RCC 7860 (cell line): Measurements from ENCODE around the gene ZNF320.
"Not testable (repeated sequence)": the region's sequence is repeated elsewhere in the genome, so short reads cannot be mapped to it uniquely, and the experiment has no call there.

ENCODE experiments used
- DNase-seq: peaks from one replicate; pipeline ENCODE4 v3.0.0-alpha.2; 2015; ENCODE audit warnings: low spot score
- FAIRE-seq: peaks from 2 replicates; lab custom pipeline; 2012; peaks lifted over from hg19 to GRCh38; lab: Jason Lieb, UNC

Gene ZNF320

DNA sequence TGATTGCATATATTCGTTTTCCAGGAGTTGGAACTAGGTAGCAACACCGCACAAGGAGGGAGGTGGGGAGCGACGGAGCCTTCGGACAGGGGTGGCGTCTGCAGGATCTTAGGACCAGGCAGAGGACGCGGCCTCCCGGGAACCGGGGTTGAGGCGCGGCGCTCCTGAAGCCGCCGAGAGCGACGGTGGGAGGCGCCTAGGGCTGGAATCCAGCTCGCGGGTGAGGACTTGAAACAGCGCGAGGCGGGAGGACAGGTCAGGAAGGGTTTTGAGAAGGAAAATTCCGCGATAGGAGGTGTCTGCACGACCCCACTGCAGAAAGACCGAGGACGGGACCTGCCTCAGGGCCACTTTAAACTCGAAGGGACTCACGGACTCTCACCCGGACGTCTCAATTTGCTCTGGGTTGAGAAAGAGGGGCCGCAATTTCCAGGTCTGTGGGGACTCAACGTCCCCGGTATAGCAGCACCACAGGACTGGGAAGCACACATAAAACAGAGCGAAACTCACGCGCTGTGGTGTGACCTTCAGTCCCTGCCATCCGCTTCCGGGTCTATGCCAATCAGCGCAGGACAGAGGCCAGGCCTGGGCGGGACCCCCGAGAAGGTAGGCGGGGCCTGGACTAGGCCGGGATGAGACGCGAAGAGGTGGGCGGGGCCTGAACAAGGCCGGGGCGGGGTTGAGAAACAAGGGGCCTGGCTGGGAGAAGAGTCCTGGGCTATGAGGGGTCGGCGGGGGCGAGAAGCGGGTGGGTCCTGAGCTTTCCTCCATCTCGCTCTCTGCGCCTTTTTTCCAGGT lies at the start of gene ZNF320:
Gene ZNF320 (minus strand): TSS at position 498 of the 798 bp plus-strand sequence. CDS start 7,380 bp downstream, outside the sequence.
- peak; percentile 65 for FAIRE-seq
- peak; percentile 83 for DNase-seq

DNA sequence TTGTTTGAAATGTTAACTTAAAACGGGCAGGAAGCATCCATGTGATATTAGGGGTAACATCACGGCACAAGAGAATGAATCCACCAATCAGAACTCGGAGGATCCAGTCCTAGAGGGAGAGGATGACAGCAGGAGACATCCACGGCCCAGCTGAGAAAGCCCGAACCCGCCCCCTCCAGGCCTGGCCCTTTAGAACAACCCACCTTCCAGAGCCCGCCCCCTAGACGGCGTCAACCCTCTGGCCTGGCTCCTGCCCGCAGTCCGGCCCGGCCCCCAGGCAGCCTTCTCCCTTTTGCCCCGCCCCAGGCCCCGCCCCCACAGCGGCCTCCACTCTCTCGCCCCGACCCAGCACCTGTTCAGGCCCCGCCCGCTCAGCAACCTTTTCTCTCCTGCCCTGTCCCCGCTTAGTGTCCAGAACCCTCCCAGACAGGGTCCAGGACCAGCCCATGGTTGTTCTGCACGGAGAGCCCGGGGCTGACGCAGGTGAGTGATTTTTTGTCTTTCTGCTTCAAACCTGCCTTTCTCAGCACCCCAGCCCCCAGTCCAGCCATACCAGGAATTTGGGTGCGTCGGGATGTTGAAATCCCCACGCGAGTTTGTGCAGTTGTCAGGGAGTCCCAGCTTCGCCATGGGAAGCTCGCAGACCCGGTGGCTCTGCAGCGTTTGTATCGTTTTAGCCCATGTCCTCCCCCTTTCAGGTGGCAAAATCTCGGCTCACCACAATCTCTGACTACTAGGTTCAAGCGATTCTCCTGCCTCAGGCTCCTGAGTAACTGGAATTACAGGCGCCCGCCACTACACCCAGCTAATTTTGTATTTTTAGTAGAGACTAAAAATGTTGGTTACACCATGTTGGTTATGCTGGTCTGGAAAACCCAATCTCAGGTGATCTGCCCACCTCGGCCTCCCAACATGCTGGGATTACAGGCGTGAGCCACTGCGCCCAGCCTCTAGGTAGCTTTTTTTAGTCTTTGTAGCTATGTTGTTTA lies 49.2 kb upstream of the ZNF320 start:
- DNase-seq (no peak), FAIRE-seq (no peak)

DNA sequence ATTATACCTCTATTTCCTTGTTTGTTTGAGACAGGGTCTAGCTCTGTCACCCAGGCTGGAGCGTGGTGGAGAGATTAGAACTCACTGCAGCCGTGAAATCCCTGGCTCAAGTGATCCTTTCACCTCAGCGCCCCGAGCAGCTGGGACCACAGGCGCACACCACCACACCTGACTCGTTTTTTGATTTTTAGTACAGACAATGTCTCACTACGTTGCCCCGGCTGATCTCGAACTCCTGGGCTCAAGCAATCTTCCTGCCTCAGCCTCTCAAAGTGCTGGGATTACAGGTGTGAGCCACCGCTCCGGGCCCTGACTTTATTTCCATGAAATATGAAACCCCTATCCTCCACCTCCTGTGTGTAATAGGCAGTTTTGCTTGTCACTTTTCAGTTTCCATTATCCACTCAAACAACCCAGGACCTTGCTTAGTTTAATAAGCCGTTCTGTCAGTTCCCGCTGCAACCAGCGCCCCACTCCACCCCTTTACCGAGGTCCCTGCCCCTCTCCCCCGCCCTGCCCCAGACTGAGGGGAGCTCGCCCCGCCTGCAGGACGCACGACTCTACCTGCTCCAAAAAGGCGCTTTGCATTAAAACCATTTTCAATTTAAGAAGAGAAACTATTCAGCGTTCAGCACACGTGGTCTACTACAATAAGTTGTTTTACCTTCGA lies 48.4 kb upstream of the ZNF320 start:
- no peak for DNase-seq

DNA sequence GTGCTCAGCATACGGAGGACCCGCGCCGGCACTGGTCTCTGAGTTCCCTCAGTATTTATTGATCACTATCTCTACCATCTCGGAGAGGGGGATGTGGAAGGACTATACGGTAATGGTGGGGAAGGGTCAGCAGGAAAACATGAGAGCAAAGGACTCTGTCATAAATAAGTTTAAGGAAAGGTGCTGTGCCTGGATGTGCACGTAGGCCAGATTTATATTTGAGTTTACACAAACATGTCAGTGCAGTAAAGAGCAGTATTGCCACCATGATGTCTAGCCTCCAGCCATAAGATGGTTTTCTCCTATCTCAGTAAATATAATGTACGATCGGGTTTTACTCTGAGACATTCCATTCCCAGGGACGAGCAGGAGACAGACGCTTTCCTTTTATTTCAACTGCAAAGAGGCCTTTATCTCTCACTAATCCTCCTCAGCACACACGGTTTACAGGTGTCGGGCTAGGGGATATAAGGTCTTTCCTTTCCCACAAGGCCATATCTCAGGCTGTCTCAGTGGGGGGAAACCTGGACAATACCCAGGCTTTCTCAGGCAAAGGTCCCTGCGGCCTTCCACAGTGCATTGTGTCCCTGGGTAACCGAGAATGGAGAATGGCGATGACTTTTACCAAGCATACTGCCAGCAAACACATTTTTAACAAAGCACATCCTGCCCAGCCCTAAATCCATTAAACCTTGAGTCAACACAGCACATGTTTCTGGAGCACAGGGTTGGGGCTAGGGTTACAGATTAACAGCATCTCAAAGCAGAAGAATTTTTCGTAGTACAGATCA lies 47.5 kb upstream of the ZNF320 start:
- DNase-seq, result peak; percentile 22
- not testable (repeated sequence) for FAIRE-seq

More for the DNA sequence above, 48.4 kb upstream of the ZNF320 start:
- FAIRE-seq, result no peak

DNA sequence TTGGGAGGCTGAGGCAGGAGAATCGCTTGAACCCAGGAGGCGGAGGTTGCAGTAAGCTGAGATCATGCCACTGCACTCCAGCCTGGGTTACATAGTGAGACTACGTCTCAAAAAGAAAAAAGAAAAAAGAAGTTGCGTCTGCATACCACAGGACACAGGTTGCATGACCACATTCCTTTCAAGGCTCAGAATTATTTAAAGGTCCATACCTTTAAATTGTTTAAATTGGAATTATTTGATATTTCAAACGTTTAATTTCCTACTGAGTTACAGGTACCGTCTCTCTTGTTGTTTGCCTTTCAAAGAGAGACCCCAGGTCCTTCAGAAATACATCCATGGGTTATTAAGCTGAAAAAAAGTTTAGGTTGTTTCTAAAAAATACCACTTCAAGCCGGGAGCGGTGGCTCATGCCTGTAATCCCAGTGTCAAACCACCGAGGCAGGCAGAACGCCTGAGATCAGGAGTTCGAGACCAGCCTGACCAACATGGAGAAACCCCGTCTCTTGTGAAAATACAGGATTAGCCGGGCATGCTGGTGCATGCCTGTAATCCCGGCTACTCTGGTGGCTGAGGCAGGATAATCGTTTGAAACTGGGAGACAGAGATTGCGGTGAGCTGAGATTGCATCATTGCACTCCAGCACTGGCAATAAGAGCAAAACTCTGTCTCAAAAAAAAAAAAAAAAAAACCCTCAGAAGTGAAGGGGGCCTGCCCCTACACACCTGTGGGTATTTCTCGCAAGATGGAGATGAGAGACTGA lies 46.6 kb upstream of the ZNF320 start:
- no peak for DNase-seq

DNA sequence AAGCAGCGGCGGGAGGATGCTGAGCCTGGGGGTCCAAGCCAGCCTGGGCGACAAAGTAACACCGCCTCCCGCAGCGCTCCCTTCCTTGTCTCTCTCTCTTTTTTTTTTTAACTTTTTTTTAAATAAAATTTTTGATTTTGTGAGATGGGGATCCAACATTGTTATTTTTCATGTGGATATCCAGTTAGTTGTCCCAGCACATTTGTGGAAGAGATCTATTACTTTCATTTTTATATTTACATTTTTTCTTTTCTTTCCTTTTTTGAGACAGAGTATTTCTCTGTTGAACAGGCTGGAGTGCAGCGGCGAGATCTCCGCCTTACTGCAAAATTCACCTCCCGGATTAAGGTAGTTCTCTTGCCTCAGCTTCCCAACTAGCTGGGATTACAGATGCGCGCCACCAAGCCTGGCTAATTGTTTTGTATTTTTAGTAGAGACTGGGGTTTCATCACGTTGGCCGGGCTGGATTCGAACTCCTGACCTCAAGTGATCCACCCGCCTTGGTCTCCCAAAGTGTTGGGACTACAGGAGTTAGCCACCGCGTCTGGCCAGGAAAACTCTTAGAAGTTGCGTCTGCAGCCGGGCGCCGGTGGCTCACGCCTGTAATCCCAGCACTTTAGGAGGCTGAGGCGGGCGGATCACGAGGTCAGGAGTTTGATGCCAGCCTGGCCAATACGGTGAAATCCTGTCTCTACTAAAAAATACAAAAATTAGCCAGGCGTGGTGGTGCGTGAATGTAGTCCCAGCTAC lies 45.9 kb upstream of the ZNF320 start:
- FAIRE-seq, result no peak
- no peak for DNase-seq

More for the DNA sequence above, 46.6 kb upstream of the ZNF320 start:
- FAIRE-seq, result no peak

DNA sequence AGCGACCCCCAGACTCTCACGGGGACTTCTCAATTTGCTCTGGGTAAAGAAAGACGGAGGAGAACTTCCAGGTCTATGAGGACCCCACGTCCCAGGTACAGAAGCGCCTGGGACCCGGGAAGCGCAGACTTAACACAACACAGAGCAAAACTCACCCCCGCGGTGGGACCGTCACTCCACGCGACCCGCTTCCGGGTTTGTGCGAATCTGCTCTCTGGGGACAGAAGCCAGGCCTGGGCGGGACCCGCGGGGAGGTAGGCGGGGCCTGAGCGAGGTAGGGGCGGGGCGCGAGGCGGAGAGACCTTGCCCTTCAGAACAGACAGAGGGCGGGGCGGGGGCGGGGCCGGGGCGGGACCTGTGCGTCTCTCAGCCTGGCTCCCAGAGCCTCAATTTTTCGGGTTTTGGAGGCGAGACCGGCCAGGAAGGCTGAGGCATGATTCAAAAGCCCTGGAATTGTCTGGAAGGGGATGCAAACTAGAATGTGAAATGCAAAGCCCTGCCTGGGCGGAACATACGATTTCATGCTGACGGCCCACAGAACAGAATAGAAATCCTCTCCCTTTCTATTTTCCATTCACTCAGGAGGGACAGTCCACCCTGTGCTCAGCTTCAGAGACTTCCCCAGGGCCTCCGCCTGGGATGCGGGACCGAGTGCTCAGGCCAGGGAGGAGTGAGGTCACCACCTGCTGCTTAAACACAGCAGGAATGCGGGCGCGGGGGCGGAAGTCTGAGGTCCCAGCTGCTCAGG lies 45.1 kb upstream of the ZNF320 start:
- FAIRE-seq (no peak), DNase-seq (peak; percentile 69)

DNA sequence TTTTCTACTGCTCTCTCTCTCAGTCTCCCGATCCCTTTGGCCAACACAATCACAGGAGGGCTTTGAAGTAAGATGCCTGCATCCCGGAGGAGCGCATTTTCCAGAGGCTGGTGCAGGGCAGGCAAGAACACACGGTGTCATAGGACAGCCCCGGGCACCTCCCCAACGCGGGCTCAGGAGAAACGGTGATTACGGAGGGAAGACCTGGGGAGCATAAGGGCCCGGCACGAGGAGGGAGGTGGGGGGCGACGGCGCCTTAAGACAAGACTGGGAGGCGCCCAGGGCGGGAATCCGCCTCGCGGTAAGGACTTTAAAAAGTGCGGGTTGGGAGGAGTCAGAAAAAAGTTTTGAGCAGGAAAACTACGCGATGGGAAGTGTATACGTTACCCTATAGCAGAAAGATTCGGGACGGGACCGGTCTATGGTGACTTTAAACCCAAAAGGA lies 44.5 kb upstream of the ZNF320 start:
- DNase-seq, result no peak
- FAIRE-seq, result no peak

DNA sequence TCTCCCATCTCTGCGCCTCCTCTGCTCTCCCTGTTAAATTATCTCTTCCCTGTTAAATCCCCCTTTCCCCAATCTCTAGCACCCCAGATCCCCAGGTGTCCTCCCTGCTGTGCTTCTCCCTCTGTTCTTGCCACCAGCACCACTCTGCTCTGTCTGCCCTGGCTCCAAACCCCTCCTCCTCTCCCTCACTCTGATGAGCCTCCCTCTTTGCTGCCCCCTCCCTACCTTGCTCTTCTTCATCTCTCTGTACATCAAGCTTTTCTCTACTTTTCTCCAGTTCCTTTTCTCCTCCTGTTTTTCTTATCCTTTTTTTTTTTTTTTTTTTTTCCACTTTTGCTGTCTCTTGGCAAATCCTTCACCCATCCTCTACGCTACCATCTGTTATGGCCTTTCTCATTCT lies 44.1 kb upstream of the ZNF320 start:
- not testable (repeated sequence) for FAIRE-seq, DNase-seq

DNA sequence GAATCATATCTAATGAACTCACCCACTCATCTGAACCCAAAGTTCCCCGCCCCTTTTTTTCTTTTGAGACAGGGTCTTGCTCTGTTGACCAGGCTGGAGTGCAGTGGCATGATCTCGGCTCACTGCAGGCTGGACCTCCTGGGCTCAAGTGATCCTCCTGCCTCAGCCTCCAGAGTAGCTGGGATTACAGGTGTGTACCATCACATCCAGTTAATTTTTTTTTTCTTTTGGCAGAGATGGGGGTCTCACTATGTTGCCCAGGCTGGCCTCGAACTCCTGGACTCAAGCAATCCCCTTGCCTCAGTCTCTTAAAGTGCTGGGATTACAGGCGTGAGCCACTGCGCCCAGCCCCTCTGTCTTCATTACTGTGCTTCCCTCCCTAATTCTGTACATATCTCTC lies 43.5 kb upstream of the ZNF320 start:
- not testable (repeated sequence) for DNase-seq, FAIRE-seq

DNA sequence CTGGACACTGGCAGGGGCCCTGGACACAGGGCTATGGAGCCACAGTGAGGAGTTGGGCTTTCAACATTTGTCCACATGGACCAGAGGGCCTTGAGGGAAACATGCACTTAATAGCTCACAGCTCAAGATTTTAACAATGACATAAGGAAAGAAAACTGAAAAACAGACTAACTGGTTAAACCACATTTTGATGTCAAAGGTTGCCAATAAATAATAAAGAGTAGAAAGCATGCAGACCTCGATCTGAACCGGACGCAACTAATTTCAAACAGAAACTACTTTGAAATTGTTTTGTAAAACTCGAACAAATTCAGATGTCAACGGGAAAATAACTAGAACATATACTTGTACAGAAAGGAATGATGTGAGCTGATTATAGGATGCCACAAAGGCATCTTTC lies 41.3 kb upstream of the ZNF320 start:
- FAIRE-seq (no peak), DNase-seq (no peak)

DNA sequence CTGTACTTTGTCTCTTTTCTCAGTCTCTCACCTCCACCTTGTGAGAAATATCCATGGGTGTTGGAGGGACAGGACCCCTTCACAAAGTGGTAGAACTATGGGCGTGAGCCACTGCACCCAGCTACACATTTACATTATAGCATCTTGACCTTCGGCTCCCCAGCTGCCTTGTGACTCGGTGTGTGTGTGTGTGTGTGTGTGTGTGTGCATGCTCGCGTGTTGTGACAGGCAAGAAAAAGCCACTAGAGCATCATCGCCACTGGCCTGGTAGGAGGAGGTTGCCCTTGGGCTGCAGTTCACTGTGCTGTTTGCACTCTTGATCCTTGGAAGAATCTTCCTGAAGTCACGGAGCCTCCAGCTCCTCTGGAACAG lies 39.5 kb upstream of the ZNF320 start:
- FAIRE-seq (no peak), DNase-seq (no peak)

DNA sequence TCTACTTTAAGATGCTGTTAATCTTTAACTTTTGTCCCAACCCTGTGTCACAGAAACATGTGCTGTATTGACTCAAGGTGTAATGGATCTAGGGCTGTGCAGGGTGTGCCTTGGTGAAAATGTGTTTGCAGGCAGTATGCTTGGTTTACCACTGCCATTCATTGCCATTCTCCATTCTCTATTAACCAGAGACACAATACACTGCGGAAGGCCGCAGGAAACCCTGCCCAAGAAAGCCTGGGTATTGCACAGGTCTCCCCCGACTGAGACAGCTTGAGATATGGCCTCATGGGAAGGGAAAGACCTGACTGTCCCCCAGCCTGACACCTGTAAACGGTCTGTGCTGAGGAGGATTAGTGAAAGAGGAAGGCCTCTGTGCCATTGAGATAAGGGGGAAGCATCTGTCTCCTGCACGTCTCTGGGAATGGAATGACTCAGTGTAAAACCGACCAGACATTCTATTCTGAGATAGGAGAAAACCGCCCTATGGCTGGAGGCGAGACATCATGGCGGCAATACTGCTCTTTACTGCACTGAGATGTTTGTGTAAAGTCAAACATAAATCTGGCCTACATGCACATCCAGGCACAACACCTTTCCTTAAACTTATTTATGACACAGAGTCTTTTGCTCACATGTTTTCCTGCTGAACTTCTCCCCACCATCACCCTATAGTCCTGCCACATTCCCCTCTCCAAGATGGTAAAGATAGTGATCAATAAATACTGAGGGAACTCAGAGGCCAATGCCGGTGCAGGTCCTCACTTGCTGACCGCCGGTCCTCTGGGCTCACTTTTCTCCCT lies 38.9 kb upstream of the ZNF320 start:
- FAIRE-seq, result peak; percentile 53
- DNase-seq, result peak; percentile 51

DNA sequence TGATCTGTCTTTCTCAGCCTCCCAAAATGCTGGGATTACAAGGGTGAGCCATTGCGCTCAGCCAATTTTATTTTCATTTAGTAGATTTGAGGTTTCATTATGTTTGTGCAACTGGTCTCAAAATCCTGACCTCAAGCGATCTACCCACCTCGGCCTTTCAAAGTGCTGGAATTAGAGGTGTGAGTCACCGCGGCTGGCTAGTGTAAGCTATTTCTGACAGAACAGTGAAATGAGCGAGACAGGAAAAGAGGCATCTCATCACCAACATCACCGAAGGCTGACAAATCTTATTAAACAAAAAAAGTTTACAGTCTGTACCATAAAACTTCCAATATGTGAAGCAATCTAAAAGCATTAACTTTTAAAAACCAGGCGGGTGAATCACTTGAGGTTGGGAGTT lies 38.0 kb upstream of the ZNF320 start:
- DNase-seq, result peak; percentile 84
- peak; percentile 90 for FAIRE-seq

DNA sequence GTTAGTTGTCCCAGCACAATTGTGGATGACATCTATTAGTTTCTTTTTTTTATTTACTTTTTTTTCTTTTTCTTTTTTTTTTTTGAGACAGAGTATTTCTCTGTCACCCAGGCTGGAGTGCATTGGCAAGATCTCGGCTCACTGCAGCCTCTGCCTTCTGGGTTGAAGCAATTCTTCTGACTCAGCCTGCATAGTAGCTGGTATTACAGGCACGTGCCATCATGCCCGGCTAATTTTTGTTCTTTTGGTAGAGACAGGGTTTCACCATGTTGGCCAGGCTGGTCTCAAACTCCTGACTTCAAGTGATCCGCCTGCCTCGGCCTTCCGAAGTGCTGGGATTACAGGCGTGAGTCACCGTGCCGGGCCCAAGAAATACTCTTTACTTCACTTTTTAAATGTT lies 27.2 kb upstream of the ZNF320 start:
- FAIRE-seq, DNase-seq: not testable (repeated sequence)

DNA sequence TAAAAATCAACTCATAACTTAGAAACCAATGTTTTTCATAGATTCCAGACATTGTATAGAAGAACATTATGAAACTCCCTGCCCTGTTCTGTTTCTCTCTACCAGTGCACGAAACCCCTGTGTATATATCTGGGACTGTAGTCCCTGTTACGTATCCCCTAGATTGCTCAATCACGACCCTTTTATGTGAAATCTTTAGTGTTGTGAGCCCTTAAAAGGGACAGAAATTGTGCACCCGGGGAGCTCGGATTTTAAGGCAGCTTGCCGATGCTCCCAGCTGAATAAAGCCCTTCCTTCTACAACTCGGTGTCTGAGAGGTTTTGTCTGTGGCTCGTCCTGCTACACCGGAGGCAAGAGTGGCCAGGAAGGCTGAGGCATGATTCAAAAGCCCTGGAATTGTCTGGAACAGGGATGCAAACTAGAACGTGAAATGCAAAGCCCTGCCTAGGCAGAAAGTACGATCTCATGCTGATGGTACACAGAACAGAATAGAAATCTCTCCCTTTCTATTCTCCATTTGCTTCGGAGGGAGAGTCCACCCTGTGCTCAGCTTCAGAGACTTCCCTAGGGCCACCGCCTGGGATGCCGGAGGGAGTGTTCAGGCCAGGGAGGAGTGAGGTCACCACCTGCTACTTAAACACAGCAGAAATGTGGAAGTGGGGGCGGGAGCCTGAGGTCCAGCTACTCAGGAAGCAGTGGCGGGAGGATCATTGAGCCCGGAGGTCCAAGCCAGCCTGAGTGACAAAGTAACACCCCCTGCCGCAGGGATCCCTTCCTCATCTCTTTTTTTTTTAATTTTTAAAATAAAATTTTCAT lies 26.6 kb upstream of the ZNF320 start:
- FAIRE-seq (no peak), DNase-seq (peak; percentile 24)
